Brain microvascular endothelial cell (primary cell): Measurements from ENCODE around the gene PBX4.

Source experiments
- DNase-seq: peaks from one replicate; pipeline ENCODE4 v3.0.0-alpha.2; 2020
- H3K27ac ChIP-seq: fragments of 250-450 bp; sonication (Bioruptor Pico); 2 replicates; pipeline ENCODE4 v1.5.1; 2020; ENCODE audit warnings: mild to moderate bottlenecking, moderate library complexity
- H3K27me3 ChIP-seq: fragments of 250-450 bp; sonication (Bioruptor Pico); replicated peaks from 2 replicates; pipeline ENCODE4 v1.5.1; 2020; ENCODE audit warnings: mild to moderate bottlenecking
- H3K36me3 ChIP-seq: fragments of 250-450 bp; sonication (Bioruptor Pico); replicated peaks from 2 replicates; pipeline ENCODE4 v1.5.1; 2020; ENCODE audit warnings: mild to moderate bottlenecking
- H3K4me3 ChIP-seq: 2 replicates; pipeline ENCODE4 v1.5.1; 2011; ENCODE audit warnings: low read depth, mild to moderate bottlenecking, control low read depth, low read length, moderate library complexity
- CTCF ChIP-seq: IDR thresholded peaks from 2 replicates; pipeline ENCODE4 v1.5.1; 2011; ENCODE audit warnings: low read depth, mild to moderate bottlenecking, moderate library complexity, low read length, control low read depth, inconsistent platforms; ENCODE audit errors: missing control alignments
- in situ Hi-C: cut with HindIII; loops from 2 replicates; pipeline ENCODE4 v1.10.0; 2017; ENCODE audit warnings: low sequenced_read_pairs, low pct_ligation_motif_present

The PBX4 gene

GRCh38 chr19:19526581-19527370 is 91.7 kb downstream of the PBX4 start:
- no peak overlapping the region for H3K4me3 ChIP-seq
- TF ChIP-seq CTCF, result no peak
- no peak for DNase-seq
- no peak overlapping the region for H3K27ac ChIP-seq
- no peaks in the 10 kb centered on the region for H3K27me3 ChIP-seq
- peaks cover 13% of the 10 kb centered on the region for H3K36me3 ChIP-seq
- in situ Hi-C loops, result no loop called here

GRCh38 chr19:19525611-19526380 is 92.7 kb downstream of the PBX4 start:
- no peak for DNase-seq
- TF ChIP-seq CTCF, result peak; percentile 13
- no peak overlapping the region for H3K27ac ChIP-seq
- no peaks in the 10 kb centered on the region for H3K27me3 ChIP-seq
- no peak overlapping the region for H3K4me3 ChIP-seq
- in situ Hi-C loops, result no loop called here
- peaks cover 14% of the 10 kb centered on the region for H3K36me3 ChIP-seq

GRCh38 chr19:19524053-19524452 is 94.4 kb downstream of the PBX4 start:
- DNase-seq, result no peak
- Histone ChIP-seq H3K36me3 (peaks cover 16% of the 10 kb centered on the region), H3K27ac (no peak overlapping the region), H3K27me3 (no peaks in the 10 kb centered on the region), H3K4me3 (no peak overlapping the region)
- no peak for TF ChIP-seq CTCF
- in situ Hi-C loops, result no loop called here

- Histone ChIP-seq H3K27me3 (no peaks in the 10 kb centered on the region), H3K36me3 (peaks cover 14% of the 10 kb centered on the region), H3K27ac (no peak overlapping the region), H3K4me3 (no peak overlapping the region)
- in situ Hi-C loops, result no loop called here
- DNase-seq, result no peak
- TF ChIP-seq CTCF, result no peak
Measured at GRCh38 chr19:19523177-19523576, 95.3 kb downstream of the PBX4 start.

- in situ Hi-C loops, result no loop called here
- Histone ChIP-seq H3K4me3 (no peak overlapping the region), H3K36me3 (peaks cover 3% of the 10 kb centered on the region), H3K27me3 (no peaks in the 10 kb centered on the region), H3K27ac (no peak overlapping the region)
- TF ChIP-seq CTCF, result no peak
- DNase-seq, result no peak
Measured at GRCh38 chr19:19520989-19521388, 97.5 kb downstream of the PBX4 start.
